HG03565 (cell line): ENCODE data around the gene CORO1C.

Experiments
- ATAC-seq: cut with Tn5 transposase; IDR thresholded peaks from one replicate; pipeline ENCODE4 v1.9.1; 2021; ENCODE audit warnings: mild to moderate bottlenecking, moderate library complexity; ENCODE audit not compliant: unreplicated experiment

Gene CORO1C

GRCh38 chr12:108700833-108701541 is 30.3 kb downstream of the CORO1C start:
- no peak for ATAC-seq

- no peak for ATAC-seq
These were observed 31.3 kb downstream of the CORO1C start for GRCh38 chr12:108699955-108700563.

- no peak for ATAC-seq
These were observed 33.4 kb downstream of the CORO1C start for GRCh38 chr12:108697905-108698304.

- ATAC-seq: no peak
These were observed 34.4 kb downstream of the CORO1C start for GRCh38 chr12:108696996-108697290.

GRCh38 chr12:108696111-108696995 is 35.0 kb downstream of the CORO1C start:
- ATAC-seq: no peak

GRCh38 chr12:108694812-108695278 is 36.5 kb downstream of the CORO1C start:
- no peak for ATAC-seq

GRCh38 chr12:108693751-108694150 is 37.6 kb downstream of the CORO1C start:
- no peak for ATAC-seq

GRCh38 chr12:108693186-108693730 is 38.1 kb downstream of the CORO1C start:
- no peak for ATAC-seq

GRCh38 chr12:108691998-108692808 is 39.1 kb downstream of the CORO1C start:
- no peak for ATAC-seq

- ATAC-seq: peak; percentile 57
These were observed 39.9 kb downstream of the CORO1C start for GRCh38 chr12:108691175-108691997.

GRCh38 chr12:108690542-108691174 is 40.7 kb downstream of the CORO1C start:
- ATAC-seq: no peak

GRCh38 chr12:108690191-108690518 is 41.2 kb downstream of the CORO1C start:
- no peak for ATAC-seq

- no peak for ATAC-seq
These were observed 41.8 kb downstream of the CORO1C start for GRCh38 chr12:108689314-108690190.

GRCh38 chr12:108686780-108687179 is 44.5 kb downstream of the CORO1C start:
- ATAC-seq: no peak

- no peak for ATAC-seq
These were observed 45.7 kb downstream of the CORO1C start for GRCh38 chr12:108685469-108686260.

GRCh38 chr12:108683906-108684556 is 47.3 kb downstream of the CORO1C start:
- ATAC-seq: no peak

- ATAC-seq: no peak
These were observed 50.0 kb downstream of the CORO1C start for GRCh38 chr12:108681317-108681716.
